Measurements from ENCODE around the gene PRSS12. TPM values are rescaled to one million over a fixed set of nuclear protein-coding genes. Genes with fewer than 3 reads are reported as not detected.
"Not testable (repeated sequence)": the region's sequence is repeated elsewhere in the genome, so short reads cannot be mapped to it uniquely, and the experiment has no call there.

Gene PRSS12, protein sequence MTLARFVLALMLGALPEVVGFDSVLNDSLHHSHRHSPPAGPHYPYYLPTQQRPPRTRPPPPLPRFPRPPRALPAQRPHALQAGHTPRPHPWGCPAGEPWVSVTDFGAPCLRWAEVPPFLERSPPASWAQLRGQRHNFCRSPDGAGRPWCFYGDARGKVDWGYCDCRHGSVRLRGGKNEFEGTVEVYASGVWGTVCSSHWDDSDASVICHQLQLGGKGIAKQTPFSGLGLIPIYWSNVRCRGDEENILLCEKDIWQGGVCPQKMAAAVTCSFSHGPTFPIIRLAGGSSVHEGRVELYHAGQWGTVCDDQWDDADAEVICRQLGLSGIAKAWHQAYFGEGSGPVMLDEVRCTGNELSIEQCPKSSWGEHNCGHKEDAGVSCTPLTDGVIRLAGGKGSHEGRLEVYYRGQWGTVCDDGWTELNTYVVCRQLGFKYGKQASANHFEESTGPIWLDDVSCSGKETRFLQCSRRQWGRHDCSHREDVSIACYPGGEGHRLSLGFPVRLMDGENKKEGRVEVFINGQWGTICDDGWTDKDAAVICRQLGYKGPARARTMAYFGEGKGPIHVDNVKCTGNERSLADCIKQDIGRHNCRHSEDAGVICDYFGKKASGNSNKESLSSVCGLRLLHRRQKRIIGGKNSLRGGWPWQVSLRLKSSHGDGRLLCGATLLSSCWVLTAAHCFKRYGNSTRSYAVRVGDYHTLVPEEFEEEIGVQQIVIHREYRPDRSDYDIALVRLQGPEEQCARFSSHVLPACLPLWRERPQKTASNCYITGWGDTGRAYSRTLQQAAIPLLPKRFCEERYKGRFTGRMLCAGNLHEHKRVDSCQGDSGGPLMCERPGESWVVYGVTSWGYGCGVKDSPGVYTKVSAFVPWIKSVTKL
- 1 to 10 TPM in 1 of 4 donors, under 1 TPM in 3; under 0.01 to 1.4 (median 0.48) TPM for total RNA-seq

GRCh38 chr4:118352843-118353533, at the start of gene PRSS12:
PRSS12 (minus strand) TSS chr4:118353003; CDS start chr4:118352720, 283 bp downstream.
- intact Hi-C loops (cut with DNase I) = loop anchor here (5.0 kb wide), 1 partner anchor 71 kb away; no protein-coding TSS in a partner anchor
- H3K27me3 ChIP-seq = peaks cover 0 to 62% (median 33%) of the 10 kb centered on the region in 4 donors
- peaks cover 5 to 20% (median 18%) of the 10 kb centered on the region in 4 donors for H3K4me1 ChIP-seq
- no peaks in the 10 kb centered on the region for H3K9me3 ChIP-seq
- no peaks in the 10 kb centered on the region for H3K36me3 ChIP-seq
- TF ChIP-seq EP300 (IDR thresholded peaks at IDR 0.05) (no peak), POLR2AphosphoS5 (IDR thresholded peaks at IDR 0.05) (no peak), POLR2A (IDR thresholded peaks at IDR 0.05; ENCODE audit: low read depth) (no peak)
- TF ChIP-seq, protein P1, sequence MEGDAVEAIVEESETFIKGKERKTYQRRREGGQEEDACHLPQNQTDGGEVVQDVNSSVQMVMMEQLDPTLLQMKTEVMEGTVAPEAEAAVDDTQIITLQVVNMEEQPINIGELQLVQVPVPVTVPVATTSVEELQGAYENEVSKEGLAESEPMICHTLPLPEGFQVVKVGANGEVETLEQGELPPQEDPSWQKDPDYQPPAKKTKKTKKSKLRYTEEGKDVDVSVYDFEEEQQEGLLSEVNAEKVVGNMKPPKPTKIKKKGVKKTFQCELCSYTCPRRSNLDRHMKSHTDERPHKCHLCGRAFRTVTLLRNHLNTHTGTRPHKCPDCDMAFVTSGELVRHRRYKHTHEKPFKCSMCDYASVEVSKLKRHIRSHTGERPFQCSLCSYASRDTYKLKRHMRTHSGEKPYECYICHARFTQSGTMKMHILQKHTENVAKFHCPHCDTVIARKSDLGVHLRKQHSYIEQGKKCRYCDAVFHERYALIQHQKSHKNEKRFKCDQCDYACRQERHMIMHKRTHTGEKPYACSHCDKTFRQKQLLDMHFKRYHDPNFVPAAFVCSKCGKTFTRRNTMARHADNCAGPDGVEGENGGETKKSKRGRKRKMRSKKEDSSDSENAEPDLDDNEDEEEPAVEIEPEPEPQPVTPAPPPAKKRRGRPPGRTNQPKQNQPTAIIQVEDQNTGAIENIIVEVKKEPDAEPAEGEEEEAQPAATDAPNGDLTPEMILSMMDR (IDR thresholded peaks at IDR 0.05) = peak; percentile 50 to 78 (median 62)
- whole genome bisulfite sequencing = 4% methylated on average over 21 of the region's 59 CpGs
- peak within 1 kb of the TSS; percentile 52 to 67 (median 55) for H3K4me3 ChIP-seq
- DNase-seq (ENCODE audit: extremely low spot score) = no peak
- no peak within 1 kb of the TSS for H3K27ac ChIP-seq (replicated peaks in 1 of 4)

DNA sequence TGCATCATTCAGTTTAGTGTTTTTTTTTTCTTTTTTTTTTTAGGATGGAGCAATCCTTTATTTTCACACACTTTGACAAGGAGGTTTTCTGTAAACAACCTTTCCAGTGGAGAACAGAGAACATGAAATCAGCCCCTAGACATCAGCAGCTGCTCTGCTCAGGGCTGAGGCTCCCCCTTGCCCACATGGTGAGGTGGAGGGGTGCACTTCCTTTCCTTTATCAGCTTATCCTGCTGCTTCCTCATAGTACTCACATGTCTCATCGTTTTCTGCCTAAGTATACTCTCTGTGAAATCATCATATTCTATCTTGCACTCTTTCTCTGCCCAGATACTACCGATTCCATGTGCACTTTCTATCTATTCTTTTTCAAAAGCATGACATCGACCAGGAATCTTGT, 47.6 kb upstream of the PRSS12 start:
- no peaks in the 10 kb centered on the region for H3K9me3 ChIP-seq
- H3K36me3 ChIP-seq = no peaks in the 10 kb centered on the region
- peaks cover 0 to 5% (median 0%) of the 10 kb centered on the region in 4 donors for H3K27me3 ChIP-seq
- H3K27ac ChIP-seq (replicated peaks in 1 of 4) = no peak overlapping the region
- no peak for DNase-seq (ENCODE audit: extremely low spot score)
- 65% methylated on average over 3 of the region's 3 CpGs for WGBS
- H3K4me1 ChIP-seq = peaks cover 0 to 5% (median 0%) of the 10 kb centered on the region in 4 donors
- TF ChIP-seq POLR2A (IDR thresholded peaks at IDR 0.05; ENCODE audit: low read depth) = no peak
- TF ChIP-seq EP300 (IDR thresholded peaks at IDR 0.05) = no peak
- TF ChIP-seq, protein P1 (IDR thresholded peaks at IDR 0.05) = no peak
- TF ChIP-seq POLR2AphosphoS5 (IDR thresholded peaks at IDR 0.05) = no peak
- H3K4me3 ChIP-seq = no peak overlapping the region
- intact Hi-C loops (cut with DNase I) = no loop called here

DNA sequence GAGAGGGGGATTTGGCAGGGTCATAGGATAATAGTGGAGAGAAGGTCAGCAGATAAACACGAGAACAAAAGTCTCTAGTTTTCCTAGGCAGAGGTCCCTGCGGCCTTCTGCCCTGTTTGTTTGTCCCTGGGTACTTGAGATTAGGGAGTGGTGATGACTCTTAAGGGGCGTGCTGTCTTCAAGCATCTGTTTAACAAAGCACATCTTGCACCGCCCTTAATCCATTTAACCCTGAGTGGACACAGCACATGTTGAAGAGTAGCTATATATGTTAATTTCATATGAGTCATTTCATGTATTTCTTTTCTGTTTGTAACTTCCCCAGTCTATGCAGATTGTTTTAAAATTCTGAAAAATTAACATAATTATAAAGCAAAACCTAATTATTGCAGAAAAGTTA, 47.1 kb upstream of the PRSS12 start:
- H3K9me3 ChIP-seq; H3K36me3 ChIP-seq; intact Hi-C loops (cut with DNase I); H3K27me3 ChIP-seq; DNase-seq (ENCODE audit: extremely low spot score); H3K4me3 ChIP-seq; H3K27ac ChIP-seq (replicated peaks in 1 of 4); H3K4me1 ChIP-seq: not testable (repeated sequence)
- 70% methylated on average over 4 of the region's 4 CpGs for WGBS

DNA sequence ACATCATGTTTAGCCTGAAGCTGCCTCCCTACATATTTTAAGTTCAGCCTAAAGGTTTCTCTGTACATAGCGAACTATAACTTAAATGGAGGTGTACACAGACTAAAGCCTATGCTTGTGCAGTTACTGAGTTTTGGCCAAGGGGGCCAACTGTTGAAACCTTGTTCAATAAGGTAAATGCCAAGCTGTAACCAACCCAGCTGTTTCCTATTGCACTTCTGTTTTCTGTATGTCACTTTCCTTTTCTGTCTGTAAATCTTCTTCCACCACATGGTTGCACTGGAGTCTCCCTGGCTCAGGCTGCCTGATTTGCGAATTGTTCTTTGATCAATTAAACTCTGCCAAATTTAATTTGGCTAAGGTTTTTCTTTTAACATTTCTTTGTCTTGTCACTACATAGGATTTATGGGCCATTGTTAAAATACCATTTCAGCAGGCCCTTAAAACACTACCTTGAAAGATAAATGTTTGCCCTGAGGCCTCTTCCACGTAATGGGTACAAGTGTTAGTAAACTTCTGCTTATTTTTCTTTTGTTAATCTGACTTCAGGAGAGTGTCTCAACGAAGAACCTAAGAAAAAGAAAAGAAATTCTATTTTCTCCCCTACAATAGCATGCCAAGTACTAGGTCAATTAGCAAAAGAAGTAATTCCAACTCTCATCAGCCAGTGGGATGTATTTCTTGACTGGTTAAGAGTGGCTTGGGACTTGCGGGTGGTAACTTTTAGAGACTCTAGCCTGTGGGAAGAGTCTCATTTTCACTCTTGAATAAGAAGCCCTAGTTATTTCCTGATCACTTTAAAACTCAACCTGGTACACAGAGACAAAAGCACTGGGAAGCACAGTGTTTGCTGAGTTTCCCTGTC, 45.7 kb upstream of the PRSS12 start:
- Histone ChIP-seq H3K27ac (replicated peaks in 1 of 4) (no peak overlapping the region), H3K36me3 (no peaks in the 10 kb centered on the region), H3K27me3 (no peaks in the 10 kb centered on the region), H3K4me3 (no peak overlapping the region), H3K4me1 (peaks cover 0 to 5% (median 0%) of the 10 kb centered on the region in 4 donors), H3K9me3 (no peaks in the 10 kb centered on the region)
- no peak for DNase-seq (ENCODE audit: extremely low spot score)
- WGBS = 76% methylated on average over 5 of the region's 5 CpGs
- no peak for TF ChIP-seq POLR2AphosphoS5 (IDR thresholded peaks at IDR 0.05)
- TF ChIP-seq, protein P1 (IDR thresholded peaks at IDR 0.05) = no peak
- no peak for TF ChIP-seq EP300 (IDR thresholded peaks at IDR 0.05)
- no peak for TF ChIP-seq POLR2A (IDR thresholded peaks at IDR 0.05; ENCODE audit: low read depth)
- intact Hi-C loops (cut with DNase I) = no loop called here

All from esophagus muscularis mucosa (tissue), 4 donors.